Measurements from ENCODE around the gene LSAMP.

Gene LSAMP

DNA sequence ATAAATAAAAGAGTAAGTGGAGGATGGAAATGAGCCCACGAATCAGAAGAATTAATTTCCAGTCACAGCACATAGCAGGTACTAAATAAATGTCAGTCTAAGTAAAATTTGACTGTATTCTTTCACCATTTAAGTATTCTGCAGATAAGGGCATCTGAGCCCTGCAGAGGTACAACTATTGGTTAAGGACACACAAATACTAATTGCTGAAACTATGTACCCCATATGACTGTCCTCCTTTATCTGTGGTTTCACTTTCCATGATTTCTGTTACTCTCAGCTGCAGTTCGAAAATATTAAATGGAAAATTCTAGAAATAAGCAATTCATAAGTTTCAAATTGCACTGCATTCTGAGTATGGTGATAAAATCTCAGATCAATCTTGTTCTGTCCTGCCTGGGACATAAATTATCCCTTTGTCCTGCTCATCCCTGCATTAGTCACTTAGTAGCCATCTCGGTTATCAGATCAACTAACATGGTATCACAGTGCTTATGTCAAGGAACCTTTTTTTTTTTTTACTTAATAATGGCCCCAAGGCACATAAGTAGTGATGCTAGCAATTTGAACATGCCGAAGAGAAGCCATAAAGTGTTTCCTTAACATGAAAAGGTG lies 95.1 kb downstream of the LSAMP start:
- no peak for DNase-seq

- no peak for DNase-seq
These were observed 97.1 kb downstream of the LSAMP start for GRCh38 chr3:116348216-116348615.

DNA sequence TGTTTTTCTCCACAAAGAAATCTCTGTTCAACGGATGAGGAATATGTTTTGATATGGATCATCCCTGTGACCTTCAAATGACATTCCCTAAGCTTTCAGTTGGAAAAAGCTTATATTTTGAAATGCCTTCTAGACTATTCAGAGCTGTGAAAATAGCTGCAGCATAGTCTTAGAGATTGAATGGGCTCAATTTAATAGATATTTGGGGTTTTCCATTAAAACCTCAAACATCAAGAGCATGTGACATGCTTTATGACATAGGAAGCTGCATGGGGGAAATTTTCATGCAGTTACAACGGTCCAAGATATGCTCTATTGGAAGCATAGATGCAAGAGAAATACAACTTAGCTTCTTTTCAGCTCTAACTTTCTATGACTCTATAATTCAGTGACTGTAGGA lies 102.8 kb downstream of the LSAMP start:
- DNase-seq: no peak

DNA sequence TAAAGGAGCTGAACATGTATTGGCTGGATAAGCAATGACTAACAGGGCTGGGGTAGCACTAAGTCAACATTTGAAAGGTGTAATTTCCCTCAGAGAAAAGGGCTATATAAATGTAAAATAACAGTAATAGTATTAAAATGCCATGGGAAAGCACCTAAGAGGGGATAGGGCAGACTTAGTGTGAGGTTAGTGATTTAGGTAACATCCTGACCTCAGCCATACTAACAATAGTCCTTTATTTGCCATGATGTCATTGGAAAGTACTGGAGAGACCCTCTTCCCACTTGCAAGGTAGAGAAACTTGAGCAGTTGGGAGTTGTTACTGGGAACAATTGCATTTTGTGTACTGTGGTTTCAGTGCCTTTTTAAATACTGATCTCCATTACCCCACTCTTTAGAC lies 103.4 kb downstream of the LSAMP start:
- no peak for DNase-seq

DNA sequence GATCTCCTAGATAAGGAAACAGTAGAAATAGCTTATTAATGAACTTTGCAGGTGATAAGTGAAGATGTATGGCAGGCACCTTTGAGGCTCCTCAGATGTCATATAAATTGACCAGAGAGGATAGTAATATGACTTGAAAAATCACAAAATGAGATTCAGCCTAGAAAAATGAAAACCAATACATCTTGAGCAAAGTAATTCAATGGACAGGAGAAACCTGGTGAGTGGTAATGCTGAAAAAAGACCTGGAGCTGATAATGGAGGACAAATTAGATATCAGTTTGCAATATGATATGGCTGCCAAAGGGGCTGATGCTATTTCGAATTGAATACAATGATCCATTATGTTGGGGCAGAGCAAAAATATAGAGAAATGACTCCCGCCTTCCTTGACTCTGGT lies 103.9 kb downstream of the LSAMP start:
- DNase-seq: no peak

- no peak for DNase-seq
These were observed 104.5 kb downstream of the LSAMP start for GRCh38 chr3:116340680-116341216.

- DNase-seq: no peak
These were observed 105.8 kb downstream of the LSAMP start for GRCh38 chr3:116339441-116340028.

- DNase-seq: no peak
These were observed 106.6 kb downstream of the LSAMP start for GRCh38 chr3:116338713-116339112.

DNA sequence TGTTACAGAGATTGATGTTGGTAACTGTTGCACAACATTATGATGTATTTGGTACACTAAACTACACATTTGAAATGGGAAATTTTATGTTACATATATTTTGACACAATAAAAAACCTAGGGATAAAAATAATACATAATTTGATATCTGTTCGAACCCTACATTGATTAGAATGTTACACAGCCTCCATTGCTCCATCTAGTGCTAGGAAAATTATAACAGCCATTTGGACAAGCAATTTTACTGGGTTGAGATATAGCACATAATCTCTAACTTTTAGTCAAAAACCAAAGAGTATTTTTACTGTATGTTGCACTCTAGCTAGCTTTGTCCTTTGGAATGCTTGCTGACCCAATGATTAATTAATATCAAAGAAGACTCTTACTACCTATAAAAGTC lies 108.1 kb downstream of the LSAMP start:
- DNase-seq: no peak

DNA sequence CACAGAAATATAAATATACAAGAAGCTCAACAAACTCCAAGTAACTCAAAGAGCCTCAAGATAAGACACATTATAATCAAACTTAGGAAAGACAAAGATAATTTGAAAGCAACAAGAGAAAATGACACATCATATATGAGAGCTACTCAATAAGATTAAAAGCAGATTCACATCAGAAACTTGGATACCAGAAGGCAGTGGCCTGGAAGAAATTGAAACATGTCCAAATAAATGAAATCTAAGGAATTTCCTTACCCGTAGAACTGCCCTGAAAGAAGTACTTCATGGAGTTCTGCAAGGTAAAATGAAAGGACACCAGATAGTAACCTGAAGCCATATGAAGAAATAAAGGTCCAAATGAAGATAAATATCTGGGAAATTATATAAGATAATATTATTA lies 113.9 kb downstream of the LSAMP start:
- no peak for DNase-seq

DNA sequence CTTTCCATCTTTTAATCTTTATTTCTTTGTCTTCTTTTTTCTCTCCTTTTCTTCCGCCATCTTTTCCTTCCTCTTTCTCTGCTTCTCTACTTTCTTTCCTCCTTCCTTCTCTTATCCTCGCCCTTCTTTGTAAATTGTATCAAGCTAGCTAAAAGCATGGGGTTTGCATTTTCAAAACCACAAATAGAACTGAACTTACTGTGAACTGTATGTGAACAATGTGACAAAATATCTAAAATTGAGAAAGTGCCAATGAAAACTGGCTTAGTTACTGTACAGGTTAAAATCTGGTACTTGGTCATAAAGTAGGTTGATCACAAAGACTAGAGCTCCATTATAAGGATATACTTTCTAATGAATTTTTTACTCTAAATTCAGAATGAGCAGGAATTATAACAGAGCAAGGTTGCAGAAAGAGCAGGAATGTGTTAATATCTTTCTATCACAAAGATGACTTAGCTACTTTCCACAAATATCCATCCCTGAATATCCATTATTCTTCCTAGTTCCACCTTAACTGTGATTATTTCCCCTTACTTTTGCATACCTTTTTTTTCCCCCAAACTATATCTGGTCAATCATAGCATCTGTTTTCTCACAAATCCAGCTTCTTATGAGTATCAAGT lies 122.4 kb downstream of the LSAMP start:
- DNase-seq: no peak

GRCh38 chr3:116318370-116318769 lies 126.9 kb downstream of the LSAMP start:
- DNase-seq: no peak

- no peak for DNase-seq
These were observed 128.5 kb downstream of the LSAMP start for GRCh38 chr3:116316771-116317170.

- peak; percentile 42 for DNase-seq
These were observed 130.8 kb downstream of the LSAMP start for GRCh38 chr3:116314476-116314875.

GRCh38 chr3:116306720-116307119 lies 138.6 kb downstream of the LSAMP start:
- no peak for DNase-seq

GRCh38 chr3:116306149-116306548 lies 139.1 kb downstream of the LSAMP start:
- no peak for DNase-seq

DNA sequence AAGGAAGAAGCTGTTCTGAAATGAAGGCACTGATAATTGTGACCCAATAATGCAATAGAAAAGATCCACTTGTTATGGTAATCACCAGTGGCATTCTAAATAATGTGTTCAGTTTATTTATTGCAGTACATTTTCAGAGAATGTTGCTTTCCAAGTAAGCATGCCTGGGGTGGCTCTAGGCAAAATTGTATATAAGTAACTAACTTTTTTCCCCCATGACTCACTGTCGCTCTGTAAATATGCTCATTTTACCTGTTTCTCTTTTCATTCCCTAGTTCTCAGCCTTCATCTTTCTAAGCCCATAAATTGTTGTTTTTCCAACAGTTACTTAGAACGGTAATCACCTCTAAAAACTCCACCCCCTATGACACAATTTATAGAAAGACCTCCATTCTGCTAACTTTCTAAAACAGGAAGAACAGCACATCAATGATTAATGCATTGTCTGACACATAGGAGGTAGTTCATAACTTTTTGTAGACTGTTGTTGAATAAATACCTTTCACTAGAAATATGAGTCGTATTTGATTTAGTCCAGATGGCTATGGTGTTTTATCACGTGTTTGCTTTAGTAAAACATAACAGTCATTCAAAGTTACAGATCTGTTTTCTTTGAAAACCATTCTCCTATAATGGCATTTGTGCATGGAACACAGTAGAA lies 143.1 kb downstream of the LSAMP start:
- DNase-seq: no peak

GRCh38 chr3:116301422-116301821 lies 143.9 kb downstream of the LSAMP start:
- no peak for DNase-seq

GRCh38 chr3:116300226-116300625 lies 145.1 kb downstream of the LSAMP start:
- DNase-seq: peak; percentile 52

- DNase-seq: peak; percentile 68
These were observed 145.6 kb downstream of the LSAMP start for GRCh38 chr3:116299646-116300081.

DNA sequence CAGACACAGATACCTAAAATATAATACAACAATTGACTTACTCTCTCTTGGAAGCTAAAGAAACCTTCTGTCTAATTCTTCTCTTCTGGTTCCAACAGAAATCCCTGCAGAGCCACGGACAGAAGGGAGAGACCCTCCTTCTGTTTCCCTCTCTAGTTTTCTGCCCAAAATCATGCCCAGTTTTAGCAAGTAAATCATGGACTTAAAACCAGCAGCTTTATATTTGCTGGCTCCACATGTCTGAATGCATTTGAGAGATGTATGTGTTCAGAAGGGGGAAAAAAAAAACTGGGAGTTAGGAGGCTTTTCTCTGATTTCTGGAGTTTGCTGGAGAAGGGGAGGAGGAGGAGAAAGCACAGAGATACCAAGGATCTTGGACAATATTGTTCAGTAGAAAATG lies 147.1 kb downstream of the LSAMP start:
- peak; percentile 21 for DNase-seq

DNA sequence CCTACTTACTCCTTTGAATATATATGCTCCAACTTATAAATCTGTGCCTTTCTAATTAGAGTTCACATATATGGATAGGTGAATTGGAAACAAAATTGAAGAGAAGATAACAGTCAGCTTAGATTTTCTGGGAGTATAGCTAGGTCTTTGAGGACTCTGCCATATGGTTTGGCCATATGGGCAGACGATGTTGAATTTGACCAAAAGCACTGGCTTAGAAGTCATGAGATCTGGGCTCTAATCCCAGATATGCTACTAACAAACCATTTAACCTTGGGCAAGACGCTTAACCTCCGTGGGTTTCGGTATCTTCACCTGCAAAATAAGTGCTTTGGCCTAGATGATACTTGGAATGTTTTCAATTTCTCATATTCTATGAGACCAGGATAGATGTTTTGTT lies 154.1 kb downstream of the LSAMP start:
- DNase-seq: no peak

- no peak for DNase-seq
These were observed 156.8 kb downstream of the LSAMP start for GRCh38 chr3:116288485-116288884.

Measured in retina (tissue), 1 donor.